IMR-90 (cell line): ENCODE results near the gene MTUS2. TPM values are rescaled to one million over a fixed set of nuclear protein-coding genes. Genes with fewer than 3 reads are reported as not detected.

Experiments
- ATAC-seq: fragments of 200-7000 bp; cut with Tn5 transposase; 2 replicates; pipeline ENCODE4 v1.9.1; 2020; ENCODE audit warnings: low read depth, mild to moderate bottlenecking, moderate library complexity
- BruUV-seq: library from RNA; stranded (reverse); fragments of 400-500 nt; replicated peaks from 2 replicates; lab custom pipeline; 2021; lab: Mats Ljungman, UMichigan
- CTCF ChIA-PET: fragments of 300-600 bp; formaldehyde crosslinking; extraction: SDS; loops from one replicate; lab custom pipeline; 2021; ENCODE audit warnings: antibody characterized with exemption; lab: Yijun Ruan, JAX
- POLR2A ChIA-PET: fragments of 300-600 bp; sonication (Branson Sonifier 250); formaldehyde crosslinking; loops from one replicate; lab custom pipeline; 2022; ENCODE audit warnings: antibody characterized with exemption; ENCODE audit not compliant: unreplicated experiment; lab: Charles Lee
- DNase-seq: peaks from one replicate; pipeline ENCODE4 v3.0.0; 2013
- H2AFZ ChIP-seq: replicated peaks from 2 replicates; pipeline ENCODE3; 2013; ENCODE audit warnings: low read length, mild to moderate bottlenecking; ENCODE audit not compliant: poor library complexity
- H2AK5ac ChIP-seq: 2 replicates; pipeline ENCODE4 v1.6.1; 2013; ENCODE audit warnings: low read depth, low read length, inconsistent platforms
- H2AK9ac ChIP-seq: replicated peaks from 2 replicates; pipeline ENCODE3; 2013; ENCODE audit warnings: mild to moderate bottlenecking, low read depth, low read length, moderate library complexity; ENCODE audit not compliant: poor library complexity
- H2BK120ac ChIP-seq: 2 replicates; pipeline ENCODE4 v1.6.1; 2013; ENCODE audit warnings: low read depth, low read length, inconsistent platforms
- H2BK15ac ChIP-seq: 3 replicates; pipeline ENCODE4 v1.6.1; 2013; ENCODE audit warnings: low read depth, low read length, inconsistent platforms
- H2BK20ac ChIP-seq: 2 replicates; pipeline ENCODE4 v1.6.1; 2013; ENCODE audit warnings: low read depth, mild to moderate bottlenecking, inconsistent platforms, low read length, moderate library complexity
- H2BK5ac ChIP-seq: 2 replicates; pipeline ENCODE4 v1.6.1; 2013; ENCODE audit warnings: mild to moderate bottlenecking, low read depth, low read length, inconsistent platforms; ENCODE audit not compliant: poor library complexity, severe bottlenecking
- H3K14ac ChIP-seq: replicated peaks from 2 replicates; pipeline ENCODE4 v1.6.1; 2013; ENCODE audit warnings: low read depth, low read length, inconsistent platforms
- H3K18ac ChIP-seq: 2 replicates; pipeline ENCODE4 v1.6.1; 2013; ENCODE audit warnings: low read depth, low read length, control low read depth
- H3K23ac ChIP-seq: 2 replicates; pipeline ENCODE4 v1.6.1; 2013; ENCODE audit warnings: low read depth, low read length, inconsistent platforms
- H3K27ac ChIP-seq: 2 replicates; pipeline ENCODE4 v1.5.1; 2013; ENCODE audit warnings: mild to moderate bottlenecking, control low read depth, low read length; ENCODE audit not compliant: insufficient read depth
- H3K27me3 ChIP-seq: 2 replicates; pipeline ENCODE4 v1.6.1; 2013; ENCODE audit warnings: low read length; ENCODE audit not compliant: control insufficient read depth, insufficient read depth
- H3K36me3 ChIP-seq: 2 replicates; pipeline ENCODE4 v1.6.1; 2013; ENCODE audit warnings: low read length, mixed read lengths; ENCODE audit not compliant: control insufficient read depth, insufficient read depth
- H3K4ac ChIP-seq: 2 replicates; pipeline ENCODE4 v1.6.1; 2013; ENCODE audit warnings: low read depth, low read length, inconsistent platforms
- H3K4me1 ChIP-seq: 2 replicates; pipeline ENCODE4 v1.6.1; 2013; ENCODE audit warnings: low read length, mixed read lengths; ENCODE audit not compliant: control insufficient read depth, insufficient read depth
- H3K4me2 ChIP-seq: 2 replicates; pipeline ENCODE4 v1.6.1; 2013; ENCODE audit warnings: low read depth, mild to moderate bottlenecking, control low read depth, low read length, moderate library complexity
- H3K4me3 ChIP-seq: 2 replicates; pipeline ENCODE4 v1.5.1; 2013; ENCODE audit warnings: low read depth, mild to moderate bottlenecking, control low read depth, low read length, moderate library complexity; ENCODE audit not compliant: insufficient read depth
- H3K56ac ChIP-seq: 2 replicates; pipeline ENCODE4 v1.6.1; 2013; ENCODE audit warnings: low read length, inconsistent platforms; ENCODE audit not compliant: insufficient read depth; ENCODE audit errors: extremely low read depth
- H3K79me1 ChIP-seq, 2 experiments: 2 replicates each; pipeline ENCODE4 v1.6.1; 2013; ENCODE audit warnings: low read length in 2 of 2, inconsistent platforms in 1 of 2, low read depth in 1 of 2
- H3K9ac ChIP-seq: 2 replicates; pipeline ENCODE4 v1.6.1; 2013; ENCODE audit warnings: low read depth, low read length, control low read depth
- H3K9me1 ChIP-seq: 2 replicates; pipeline ENCODE4 v1.6.1; 2013; ENCODE audit warnings: low read length, inconsistent platforms; ENCODE audit not compliant: insufficient read depth
- H3K9me3 ChIP-seq: 2 replicates; pipeline ENCODE4 v1.6.1; 2013; ENCODE audit warnings: low read length; ENCODE audit not compliant: control insufficient read depth, insufficient read depth
- H4K20me1 ChIP-seq: 2 replicates; pipeline ENCODE4 v1.6.1; 2013; ENCODE audit warnings: low read length, inconsistent platforms; ENCODE audit not compliant: insufficient read depth
- H4K5ac ChIP-seq: 2 replicates; pipeline ENCODE4 v1.6.1; 2013; ENCODE audit warnings: mild to moderate bottlenecking, low read depth, low read length, control low read depth
- H4K8ac ChIP-seq, 2 experiments: 2 replicates each; pipeline ENCODE4 v1.6.1; 2013; ENCODE audit warnings: low read depth in 2 of 2, low read length in 2 of 2, control low read depth in 1 of 2, inconsistent platforms in 1 of 2
- H4K91ac ChIP-seq: 2 replicates; pipeline ENCODE4 v1.6.1; 2013; ENCODE audit warnings: low read depth, low read length, inconsistent platforms; ENCODE audit not compliant: insufficient read depth
- FOS ChIP-seq: fragments of 150-350 bp; IDR thresholded peaks from 2 replicates; pipeline ENCODE4 v1.6.1; 2016; ENCODE audit warnings: low read depth, low read length
- MXI1 ChIP-seq: IDR thresholded peaks from 2 replicates; pipeline ENCODE4 v1.6.1; 2012; ENCODE audit warnings: low read depth, mild to moderate bottlenecking, low read length, moderate library complexity, borderline replicate concordance
- NFE2L2 ChIP-seq: fragments of 150-350 bp; IDR thresholded peaks from 2 replicates; pipeline ENCODE4 v1.6.1; 2016; ENCODE audit warnings: low read depth, mild to moderate bottlenecking, low read length
- POLR2A ChIP-seq: IDR thresholded peaks from 2 replicates; pipeline ENCODE4 v1.6.1; 2012; ENCODE audit warnings: mild to moderate bottlenecking, low read depth, low read length
- RAD21 ChIP-seq: IDR thresholded peaks from 2 replicates; pipeline ENCODE4 v1.6.1; 2012; ENCODE audit warnings: low read length, improper control_type of control experiment
- RCOR1 ChIP-seq: IDR thresholded peaks from 2 replicates; pipeline ENCODE4 v1.6.1; 2012; ENCODE audit warnings: mild to moderate bottlenecking, low read length, improper control_type of control experiment; ENCODE audit not compliant: insufficient replicate concordance
- WGBS, 2 experiments: methylation state at CpG; one replicate each; pipeline versions ENCODE4 v1.1.5 to v1.1.7; 2013; ENCODE audit warnings: missing lambda C conversion rate in 2 of 2; ENCODE audit not compliant: insufficient read length in 1 of 2; ENCODE audit errors: extremely low coverage in 2 of 2; 5-methylcytosine and 5-hydroxymethylcytosine counted together
- dilution Hi-C: fragments of 300-500 bp; cut with HindIII; formaldehyde crosslinking; loops from one replicate; pipeline ENCODE4 v1.14.3; 2018; ENCODE audit warnings: low sequenced_read_pairs; ENCODE audit not compliant: unreplicated experiment
- in situ Hi-C: fragments of 300-500 bp; cut with MboI; formaldehyde crosslinking; loops from 3 replicates; pipeline ENCODE4 v1.14.3; 2019; ENCODE audit warnings: low sequenced_read_pairs, inconsistent platforms, mixed read lengths
- intact Hi-C: fragments of 100-400 bp; cut with micrococcal nuclease; formaldehyde crosslinking; loops from 2 replicates; pipeline ENCODE4 v1.10.0; 2022
- polyA plus RNA-seq, 3 experiments: library from polyadenylated mRNA; depleted of rRNA; stranded (reverse); fragments of >200 nt; gene quantifications; 2 replicates each; pipeline ENCODE4 v1.2.3, GENCODE V29; 2012; ENCODE audit warnings: low replicate concordance in 1 of 3
- total RNA-seq: library from RNA; depleted of rRNA; stranded (reverse); fragments of >200 nt; gene quantifications from 2 replicates; pipeline ENCODE4 v1.2.3, GENCODE V29; 2012

Gene MTUS2
- total and polyA plus RNA-seq, 2 of the 4 experiments (the other 2 are of a cell fraction), result under 0.01 to 0.02 TPM

DNA sequence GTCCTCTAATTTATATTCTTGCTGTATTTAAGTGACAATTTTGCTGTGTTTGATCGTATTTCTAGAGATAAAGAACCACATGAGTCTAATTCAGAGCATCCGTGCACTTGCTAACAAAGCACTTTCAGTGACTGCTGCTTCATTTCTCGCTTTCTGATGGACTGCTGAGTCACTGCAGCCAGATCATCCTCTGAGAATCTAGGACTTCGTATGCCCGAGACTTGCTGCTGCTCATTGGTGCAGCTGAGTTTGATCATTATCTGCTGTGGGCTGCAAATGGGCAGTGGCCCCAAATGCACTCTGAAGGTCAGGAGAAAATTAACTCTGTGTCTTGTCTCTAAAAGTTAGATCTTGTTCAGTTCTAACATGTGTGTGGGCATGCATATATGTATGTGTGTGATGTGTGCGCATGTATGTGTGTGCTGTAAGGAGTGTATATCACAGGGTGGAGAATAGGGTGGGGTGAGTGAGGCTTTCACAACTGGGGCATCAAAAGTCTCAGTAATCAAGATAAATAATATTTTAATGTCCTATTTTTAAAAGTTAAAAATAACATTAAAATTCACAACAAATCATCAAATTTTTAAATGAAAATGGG, 342.6 kb downstream of the MTUS2 start:
- Histone ChIP-seq H3K36me3 (no peaks in the 10 kb centered on the region), H3K79me1 (no peaks in the 10 kb centered on the region), H3K4me3 (no peak overlapping the region), H3K56ac (no peak overlapping the region), H4K5ac (no peak overlapping the region), H2BK15ac (no peak overlapping the region), H3K9me1 (no peaks in the 10 kb centered on the region), H3K23ac (no peak overlapping the region), H3K27ac (no peak overlapping the region), H2BK120ac (no peak overlapping the region), H3K9ac (no peak overlapping the region), H4K91ac (no peak overlapping the region), H2AK5ac (no peak overlapping the region), H3K4ac (no peak overlapping the region), H2BK5ac (no peak overlapping the region), H2AFZ (no peak overlapping the region), H2AK9ac (no peak overlapping the region), H2BK20ac (no peak overlapping the region), H3K4me1 (no peaks in the 10 kb centered on the region), H3K18ac (no peak overlapping the region), H4K8ac (no peak overlapping the region), H4K20me1 (no peaks in the 10 kb centered on the region), H3K4me2 (no peak overlapping the region), H3K14ac (no peak overlapping the region), H3K27me3 (no peaks in the 10 kb centered on the region), H3K9me3 (peaks cover 19% of the 10 kb centered on the region)
- 26% methylated on average over 4 of the region's 6 CpGs; no CpG with 5 or more reads in 1 of the 2 experiments for WGBS, 2 experiments
- no peak for ATAC-seq
- no TSS peak for BruUV-seq
- dilution Hi-C loops (no loop called here), in situ Hi-C loops (no loop called here), intact Hi-C loops (no loop called here)
- TF ChIP-seq MXI1, result no peak
- peak; percentile 44; the same call in 1 of the 2 replicates for TF ChIP-seq NFE2L2
- no peak for TF ChIP-seq POLR2A
- no peak for TF ChIP-seq RCOR1
- TF ChIP-seq RAD21, result no peak
- no peak for TF ChIP-seq FOS
- CTCF ChIA-PET, result no interaction called here
- DNase-seq, result no peak
- POLR2A ChIA-PET, result no interaction called here
